Activated T-helper 1 cell treated with anti-CD3 and anti-CD28 coated beads, Interleukin-2, amount 50 U/mL, for 16 hours (primary cell): ENCODE data around the gene TBX10.
"Not testable (repeated sequence)": the region's sequence is repeated elsewhere in the genome, so short reads cannot be mapped to it uniquely, and the experiment has no call there.

ENCODE experiments used
- DNase-seq, 2 donors: peaks; one replicate each; pipeline ENCODE4 v3.0.0-alpha.2; 2020; ENCODE audit warnings: low read depth in 1 of 2, low spot score in 1 of 2

The TBX10 gene

GRCh38 chr11:67646535-67647336 lies 7.2 kb upstream of the TBX10 start:
- DNase-seq = no peak

GRCh38 chr11:67645521-67646461 lies 6.2 kb upstream of the TBX10 start:
- no peak for DNase-seq

GRCh38 chr11:67644472-67645418 lies 5.2 kb upstream of the TBX10 start:
- DNase-seq = no peak

GRCh38 chr11:67644042-67644441 lies 4.5 kb upstream of the TBX10 start:
- no peak for DNase-seq

GRCh38 chr11:67642173-67643120 lies 2.9 kb upstream of the TBX10 start:
- no peak for DNase-seq

GRCh38 chr11:67641338-67642172 lies 2.0 kb upstream of the TBX10 start:
- no peak for DNase-seq

GRCh38 chr11:67640758-67641337 lies 1.3 kb upstream of the TBX10 start:
- no peak for DNase-seq

- DNase-seq = no peak
Observed at GRCh38 chr11:67640021-67640757, 626 bp upstream of the TBX10 start.

- no peak for DNase-seq
Observed at GRCh38 chr11:67638535-67639437, 777 bp downstream of the TBX10 start.

- DNase-seq = not testable (repeated sequence)
Observed at GRCh38 chr11:67637441-67637840, 2.1 kb downstream of the TBX10 start.

GRCh38 chr11:67636962-67637361 lies 2.6 kb downstream of the TBX10 start:
- DNase-seq = no peak

- no peak for DNase-seq
Observed at GRCh38 chr11:67635231-67635521, 4.4 kb downstream of the TBX10 start.

GRCh38 chr11:67634366-67635230 lies 5.0 kb downstream of the TBX10 start:
- DNase-seq = no peak

GRCh38 chr11:67633758-67634365 lies 5.7 kb downstream of the TBX10 start:
- DNase-seq = no peak

- no peak for DNase-seq
Observed at GRCh38 chr11:67632982-67633755, 6.4 kb downstream of the TBX10 start.
